Measurements from ENCODE around the gene SEPTIN8.

SEPTIN8 gene

GRCh38 chr5:132746954-132747615 is 30.0 kb downstream of the SEPTIN8 start, which contains the start of gene CCNI2:
TSS of gene CCNI2 (plus strand) at chr5:132747426. CDS start at chr5:132747496, 70 bp downstream.
- DNase-seq, result peak; percentile 75

- no peak for DNase-seq
Measured at GRCh38 chr5:132746592-132746953, 30.5 kb downstream of the SEPTIN8 start.

- no peak for DNase-seq
Measured at GRCh38 chr5:132744659-132745058, 32.4 kb downstream of the SEPTIN8 start.

- no peak for DNase-seq
Measured at GRCh38 chr5:132742626-132743025, 34.4 kb downstream of the SEPTIN8 start.

- no peak for DNase-seq
Measured at GRCh38 chr5:132742158-132742557, 34.9 kb downstream of the SEPTIN8 start.

GRCh38 chr5:132739232-132739631 is 37.8 kb downstream of the SEPTIN8 start:
- no peak for DNase-seq

- no peak for DNase-seq
Measured at GRCh38 chr5:132737982-132738681, 38.9 kb downstream of the SEPTIN8 start.

- DNase-seq, result peak; percentile 99
Measured at GRCh38 chr5:132736853-132737833, 39.9 kb downstream of the SEPTIN8 start, which contains the start of gene KIF3A. TSS of gene KIF3A (minus strand) at chr5:132737546. CDS start at chr5:132737419, 127 bp downstream.

- no peak for DNase-seq
Measured at GRCh38 chr5:132734687-132735086, 42.4 kb downstream of the SEPTIN8 start.

- DNase-seq, result no peak
Measured at GRCh38 chr5:132733499-132734148, 43.4 kb downstream of the SEPTIN8 start.

GRCh38 chr5:132729896-132730295 is 47.1 kb downstream of the SEPTIN8 start:
- DNase-seq, result no peak

- no peak for DNase-seq
Measured at GRCh38 chr5:132725745-132726144, 51.3 kb downstream of the SEPTIN8 start.

GRCh38 chr5:132718544-132719312 is 58.3 kb downstream of the SEPTIN8 start:
- DNase-seq, result no peak

- no peak for DNase-seq
Measured at GRCh38 chr5:132714456-132715307, 62.4 kb downstream of the SEPTIN8 start.

GRCh38 chr5:132708645-132709044 is 68.4 kb downstream of the SEPTIN8 start:
- DNase-seq, result no peak

- no peak for DNase-seq
Measured at GRCh38 chr5:132704875-132705274, 72.2 kb downstream of the SEPTIN8 start.

Measured in activated CD8-positive, alpha-beta memory T cell treated with anti-CD3 and anti-CD28 coated beads, Interleukin-2, amount 50 U/mL, for 48 hours (primary cell).